Activated CD8-positive, alpha-beta memory T cell treated with anti-CD3 and anti-CD28 coated beads for 48 hours (primary cell): ENCODE data around the gene PLCD3.
A peak's percentile ranks its signal among the peaks of the same experiment; 100 is the strongest.

Experiments used
- DNase-seq, 3 experiments: peaks; one replicate each; pipeline ENCODE4 v3.0.0-alpha.2; 2020; ENCODE audit warnings: low read depth in 2 of 3, low spot score in 2 of 3

The PLCD3 gene

GRCh38 chr17:45150911-45151809 lies 18.8 kb upstream of the PLCD3 start:
- no peak for DNase-seq

- no peak for DNase-seq
These were observed 17.7 kb upstream of the PLCD3 start for GRCh38 chr17:45149669-45150664.

- peak; percentile 54 to 57 (median 54) for DNase-seq
These were observed 16.8 kb upstream of the PLCD3 start for GRCh38 chr17:45149037-45149668.

- peak; percentile 97 to 98 (median 98) for DNase-seq
These were observed 16.1 kb upstream of the PLCD3 start, which contains the start of gene HEXIM1 for GRCh38 chr17:45148183-45149036. TSS of gene HEXIM1 (plus strand) at chr17:45148475. CDS start at chr17:45149191, 716 bp downstream.

- DNase-seq: peak; percentile 61 to 69 (median 68)
These were observed 15.4 kb upstream of the PLCD3 start for GRCh38 chr17:45147581-45148182.

- peak in 1 of 3 experiments; percentile 37 for DNase-seq
These were observed 14.7 kb upstream of the PLCD3 start for GRCh38 chr17:45146890-45147580.

GRCh38 chr17:45146592-45146889 lies 14.2 kb upstream of the PLCD3 start:
- no peak for DNase-seq

GRCh38 chr17:45146166-45146565 lies 13.9 kb upstream of the PLCD3 start:
- DNase-seq: no peak

GRCh38 chr17:45145035-45145389 lies 12.7 kb upstream of the PLCD3 start:
- no peak for DNase-seq

GRCh38 chr17:45144199-45145034 lies 12.1 kb upstream of the PLCD3 start:
- no peak for DNase-seq

GRCh38 chr17:45143767-45144198 lies 11.5 kb upstream of the PLCD3 start:
- no peak for DNase-seq

GRCh38 chr17:45143094-45143670 lies 10.9 kb upstream of the PLCD3 start:
- no peak for DNase-seq

- DNase-seq: no peak
These were observed 7.2 kb upstream of the PLCD3 start for GRCh38 chr17:45139533-45139920.

GRCh38 chr17:45138911-45139532 lies 6.7 kb upstream of the PLCD3 start:
- no peak for DNase-seq

GRCh38 chr17:45137561-45138305 lies 5.4 kb upstream of the PLCD3 start:
- DNase-seq: no peak

GRCh38 chr17:45136846-45137560 lies 4.7 kb upstream of the PLCD3 start:
- no peak for DNase-seq
